ENCODE measurements around the gene KMT2E. TPM values are rescaled to one million over a fixed set of nuclear protein-coding genes. Genes with fewer than 3 reads are reported as not detected.

KMT2E gene
- total RNA-seq, 2 experiments from 2014 or later: 295 to 296 TPM

DNA sequence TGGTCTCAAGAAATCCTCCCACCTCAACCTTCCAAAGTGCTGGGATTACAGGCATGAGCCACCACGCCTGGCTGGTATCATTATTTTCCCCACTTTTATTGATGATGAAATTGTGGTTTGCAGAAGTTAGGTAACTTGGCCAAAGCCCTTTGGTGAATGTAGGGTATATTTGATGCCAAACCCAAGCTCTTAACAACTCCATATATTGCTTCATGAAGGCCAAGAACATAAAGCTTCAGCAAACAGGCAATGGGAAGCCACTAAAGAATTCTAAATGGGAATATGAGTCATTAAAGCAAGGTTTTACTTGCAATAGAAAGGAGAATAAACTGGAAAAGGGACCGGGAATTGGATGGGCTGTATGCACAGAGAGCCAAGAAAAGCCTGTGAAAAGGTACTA, 142.7 kb downstream of the KMT2E start:
- intact Hi-C loops (cut with DNase I, micrococcal nuclease): no loop called here
- H3K27me3 Mint-ChIP-seq: no peaks in the 10 kb centered on the region
- TF ChIP-seq, protein P1, sequence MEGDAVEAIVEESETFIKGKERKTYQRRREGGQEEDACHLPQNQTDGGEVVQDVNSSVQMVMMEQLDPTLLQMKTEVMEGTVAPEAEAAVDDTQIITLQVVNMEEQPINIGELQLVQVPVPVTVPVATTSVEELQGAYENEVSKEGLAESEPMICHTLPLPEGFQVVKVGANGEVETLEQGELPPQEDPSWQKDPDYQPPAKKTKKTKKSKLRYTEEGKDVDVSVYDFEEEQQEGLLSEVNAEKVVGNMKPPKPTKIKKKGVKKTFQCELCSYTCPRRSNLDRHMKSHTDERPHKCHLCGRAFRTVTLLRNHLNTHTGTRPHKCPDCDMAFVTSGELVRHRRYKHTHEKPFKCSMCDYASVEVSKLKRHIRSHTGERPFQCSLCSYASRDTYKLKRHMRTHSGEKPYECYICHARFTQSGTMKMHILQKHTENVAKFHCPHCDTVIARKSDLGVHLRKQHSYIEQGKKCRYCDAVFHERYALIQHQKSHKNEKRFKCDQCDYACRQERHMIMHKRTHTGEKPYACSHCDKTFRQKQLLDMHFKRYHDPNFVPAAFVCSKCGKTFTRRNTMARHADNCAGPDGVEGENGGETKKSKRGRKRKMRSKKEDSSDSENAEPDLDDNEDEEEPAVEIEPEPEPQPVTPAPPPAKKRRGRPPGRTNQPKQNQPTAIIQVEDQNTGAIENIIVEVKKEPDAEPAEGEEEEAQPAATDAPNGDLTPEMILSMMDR (IDR thresholded peaks at IDR 0.05): no peak
- H3K36me3 Mint-ChIP-seq (ENCODE audit: low read depth): peaks cover 59% of the 10 kb centered on the region
- Histone ChIP-seq H3K4me3 (ENCODE audit: low read length) (no peak overlapping the region), H3K4me1 (ENCODE audit: insufficient read depth, low read length) (no peaks in the 10 kb centered on the region), H3K27ac (ENCODE audit: low read depth in 1 of 2, low read length in 2 of 2) (no peak overlapping the region), H3K27me3 (ENCODE audit: control insufficient read depth in 1 of 2, insufficient read depth in 2 of 2, low read length in 2 of 2) (no peaks in the 10 kb centered on the region), H3K36me3 (ENCODE audit: insufficient read depth, low read length) (peaks cover 17% of the 10 kb centered on the region), H3K9me3 (ENCODE audit: control insufficient read depth in 1 of 2, insufficient read depth in 1 of 2, low read length in 2 of 2) (no peaks in the 10 kb centered on the region)
- H3K4me3 Mint-ChIP-seq: no peak overlapping the region
- ChIA-PET POLR2A (interaction anchor here (0.9 kb wide), 1 partner anchor 11 kb away, joined by 3 read pairs; no protein-coding TSS in a partner anchor), CTCF (interaction anchor here (1.7 kb wide), 1 partner anchor 9 kb away, joined by 3 read pairs; no protein-coding TSS in a partner anchor)
- ATAC-seq (ENCODE audit: poor library complexity) (no peak), DNase-seq (no peak)
- peaks cover 4% of the 10 kb centered on the region for H3K4me1 Mint-ChIP-seq (ENCODE audit: low read depth)
- no peak overlapping the region for H3K27ac Mint-ChIP-seq
- no peaks in the 10 kb centered on the region for H3K9me3 Mint-ChIP-seq

DNA sequence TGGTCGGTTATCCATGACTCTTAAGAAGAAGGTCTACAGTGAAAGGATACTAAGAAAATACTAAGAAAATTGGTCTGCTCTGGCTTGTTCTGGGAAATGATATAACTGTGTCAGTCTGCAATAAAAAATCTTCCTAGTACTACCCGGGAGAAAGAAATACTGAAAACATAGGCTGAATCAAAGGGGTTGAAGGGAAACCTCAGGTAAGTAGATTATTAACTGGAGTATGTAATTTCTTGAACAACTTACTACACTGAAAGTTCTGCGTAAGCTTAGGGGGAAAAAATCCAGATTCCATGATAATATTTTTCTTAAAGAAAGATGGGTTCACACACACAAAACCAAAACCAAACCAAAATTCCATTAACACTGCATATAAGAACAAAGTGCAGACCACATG, 143.3 kb downstream of the KMT2E start:
- H3K27ac Mint-ChIP-seq: no peak overlapping the region
- CTCF ChIA-PET: interaction anchor here (0.7 to 1.7 kb wide), 3 partner anchors 9 to 374 kb away, joined by 3 read pairs; partner anchors contain the start of gene RINT1
- peaks cover 17% of the 10 kb centered on the region for H3K36me3 ChIP-seq (ENCODE audit: insufficient read depth, low read length)

DNA sequence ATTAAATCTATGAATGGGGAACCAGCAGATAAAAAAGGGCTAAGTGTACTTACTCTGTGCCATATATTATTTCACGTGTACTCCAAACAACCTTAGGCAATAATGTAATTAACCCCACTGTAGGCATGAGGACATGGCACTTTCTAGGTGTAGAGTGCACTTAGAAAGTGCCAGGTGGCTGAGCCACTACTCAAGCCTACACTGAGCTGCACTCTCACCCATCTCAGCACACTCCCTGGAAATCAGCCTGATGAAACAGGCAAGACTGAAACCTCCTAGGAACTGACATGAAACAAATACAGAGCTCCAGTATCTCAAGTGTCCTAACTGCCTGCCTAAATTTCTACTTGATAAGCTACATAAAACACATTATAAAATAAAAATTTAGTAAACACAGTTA, 147.4 kb downstream of the KMT2E start:
- Histone ChIP-seq H3K9me3 (ENCODE audit: control insufficient read depth in 1 of 2, insufficient read depth in 1 of 2, low read length in 2 of 2) (no peaks in the 10 kb centered on the region), H3K27me3 (ENCODE audit: control insufficient read depth in 1 of 2, insufficient read depth in 2 of 2, low read length in 2 of 2) (no peaks in the 10 kb centered on the region), H3K4me3 (ENCODE audit: low read length) (no peak overlapping the region), H3K27ac (ENCODE audit: low read depth in 1 of 2, low read length in 2 of 2) (no peak overlapping the region), H3K36me3 (ENCODE audit: insufficient read depth, low read length) (peaks cover 42% of the 10 kb centered on the region), H3K4me1 (ENCODE audit: insufficient read depth, low read length) (no peaks in the 10 kb centered on the region)
- CTCF ChIA-PET: no interaction called here
- Mint-ChIP-seq H3K9me3 (no peaks in the 10 kb centered on the region), H3K4me1 (ENCODE audit: low read depth) (no peaks in the 10 kb centered on the region), H3K4me3 (no peak overlapping the region), H3K36me3 (ENCODE audit: low read depth) (peaks cover 71% of the 10 kb centered on the region), H3K27ac (no peak overlapping the region), H3K27me3 (no peaks in the 10 kb centered on the region)
- intact Hi-C loops (cut with DNase I, micrococcal nuclease): no loop called here
- DNase-seq (no peak), ATAC-seq (ENCODE audit: poor library complexity) (no peak)
- TF ChIP-seq, protein P1 (IDR thresholded peaks at IDR 0.05): no peak
- POLR2A ChIA-PET: no interaction called here

More for the DNA sequence above, 143.3 kb downstream of the KMT2E start:
- POLR2A ChIA-PET: interaction anchor here (0.9 kb wide), 1 partner anchor 11 kb away, joined by 3 read pairs; no protein-coding TSS in a partner anchor
- H3K4me3 Mint-ChIP-seq: no peak overlapping the region
- H3K27me3 Mint-ChIP-seq: no peaks in the 10 kb centered on the region
- peaks cover 3% of the 10 kb centered on the region for H3K4me1 Mint-ChIP-seq (ENCODE audit: low read depth)
- intact Hi-C loops (cut with DNase I, micrococcal nuclease): no loop called here
- H3K9me3 Mint-ChIP-seq: no peaks in the 10 kb centered on the region
- peaks cover 59% of the 10 kb centered on the region for H3K36me3 Mint-ChIP-seq (ENCODE audit: low read depth)
- no peak overlapping the region for H3K27ac ChIP-seq (ENCODE audit: low read depth in 1 of 2, low read length in 2 of 2)
- TF ChIP-seq, protein P1 (IDR thresholded peaks at IDR 0.05): no peak
- H3K4me3 ChIP-seq (ENCODE audit: low read length): no peak overlapping the region
- ATAC-seq (ENCODE audit: poor library complexity): no peak
- no peaks in the 10 kb centered on the region for H3K9me3 ChIP-seq (ENCODE audit: control insufficient read depth in 1 of 2, insufficient read depth in 1 of 2, low read length in 2 of 2)
- H3K27me3 ChIP-seq (ENCODE audit: control insufficient read depth in 1 of 2, insufficient read depth in 2 of 2, low read length in 2 of 2): no peaks in the 10 kb centered on the region
- DNase-seq: no peak
- no peaks in the 10 kb centered on the region for H3K4me1 ChIP-seq (ENCODE audit: insufficient read depth, low read length)
